Endothelial cell of umbilical vein (primary cell): ENCODE data around the gene TM7SF2. TPM values are rescaled to one million over a fixed set of nuclear protein-coding genes. Genes with fewer than 3 reads are reported as not detected.

Experiments
- BruUV-seq: library from RNA; stranded (reverse); fragments of 400-500 nt; replicated peaks from 2 replicates; lab custom pipeline; 2021; lab: Mats Ljungman, UMichigan
- CTCF ChIA-PET: fragments of 300-600, 350-600 bp; sonication (Branson Sonifier 250); formaldehyde crosslinking; loops from one replicate; lab custom pipeline; 2021; ENCODE audit warnings: antibody characterized with exemption, inconsistent platforms; lab: Charles Lee
- POLR2A ChIA-PET: fragments of 300-600, 350-600 bp; sonication (Branson Sonifier 250); formaldehyde crosslinking; loops from one replicate; lab custom pipeline; 2021; ENCODE audit warnings: antibody characterized with exemption, inconsistent platforms; lab: Charles Lee
- DNase-seq: peaks from one replicate; pipeline ENCODE4 v3.0.0-alpha.2; 2011; ENCODE audit warnings: low read depth, low spot score
- FAIRE-seq: peaks from 2 replicates; lab custom pipeline; 2011; peaks lifted over from hg19 to GRCh38; lab: Jason Lieb, UNC
- H2AFZ ChIP-seq: 2 replicates; pipeline ENCODE4 v1.6.0; 2012; ENCODE audit warnings: low read depth, low read length, control low read depth, inconsistent platforms
- H3K27ac ChIP-seq: 2 replicates; pipeline ENCODE4 v1.5.1; 2011; ENCODE audit warnings: low read depth, mild to moderate bottlenecking, control low read depth, low read length, moderate library complexity; ENCODE audit not compliant: insufficient read depth
- H3K27me3 ChIP-seq, 2 experiments: 2 replicates each; pipeline versions ENCODE4 v1.6.0 to v1.6.1; 2011; ENCODE audit warnings: low read length in 2 of 2, mixed read lengths in 1 of 2; ENCODE audit not compliant: control insufficient read depth in 2 of 2, insufficient read depth in 2 of 2
- H3K36me3 ChIP-seq, 2 experiments: 2 replicates in 1 of 2; 3 replicates in 1 of 2; pipeline ENCODE4 v1.5.1; 2011; ENCODE audit warnings: low read length in 2 of 2, mild to moderate bottlenecking in 1 of 2, moderate library complexity in 1 of 2; ENCODE audit not compliant: control insufficient read depth in 2 of 2, insufficient read depth in 2 of 2; ENCODE audit errors: extremely low read depth in 1 of 2
- H3K4me1 ChIP-seq: 3 replicates; pipeline ENCODE4 v1.5.1; 2011; ENCODE audit warnings: mild to moderate bottlenecking, low read length; ENCODE audit not compliant: control insufficient read depth, insufficient read depth; ENCODE audit errors: extremely low read depth
- H3K4me2 ChIP-seq: 2 replicates; pipeline ENCODE4 v1.6.1; 2011; ENCODE audit warnings: low read length, control low read depth, mixed read lengths; ENCODE audit not compliant: insufficient read depth
- H3K4me3 ChIP-seq, 3 experiments: fragments of 200-600 bp in 1 of 3; sonication (generic), shearing (Covaris generic) in 1 of 3; replicated peaks in 1 of 3; 2 replicates each; pipeline ENCODE4 v1.5.1; 2011 to 2016; ENCODE audit warnings: control low read depth in 3 of 3, low read length in 3 of 3, mild to moderate bottlenecking in 2 of 3, inconsistent platforms in 1 of 3, low read depth in 1 of 3, moderate library complexity in 1 of 3; ENCODE audit not compliant: insufficient read depth in 1 of 3
- H3K79me2 ChIP-seq: 2 replicates; pipeline ENCODE4 v1.6.0; 2012; ENCODE audit warnings: low read length, inconsistent platforms; ENCODE audit not compliant: control insufficient read depth, insufficient read depth
- H3K9ac ChIP-seq: replicated peaks from 2 replicates; pipeline ENCODE3; 2011; ENCODE audit warnings: low read length, control low read depth; ENCODE audit not compliant: insufficient read depth; ENCODE audit errors: extremely low read depth
- H3K9me1 ChIP-seq: replicated peaks from 3 replicates; pipeline ENCODE4 v1.6.0; 2011; ENCODE audit warnings: mild to moderate bottlenecking, low read length; ENCODE audit not compliant: control insufficient read depth, insufficient read depth; ENCODE audit errors: extremely low read depth
- H3K9me3 ChIP-seq: replicated peaks from 2 replicates; pipeline ENCODE4 v1.5.1; 2012; ENCODE audit warnings: low read length, inconsistent platforms; ENCODE audit not compliant: control insufficient read depth, insufficient read depth
- H4K20me1 ChIP-seq: replicated peaks from 2 replicates; pipeline ENCODE3; 2011; ENCODE audit warnings: mild to moderate bottlenecking, low read length; ENCODE audit not compliant: control insufficient read depth, insufficient read depth; ENCODE audit errors: extremely low read depth
- CTCF ChIP-seq, 2 donors: IDR thresholded peaks; 1 replicate in 1 of 2; 2 replicates in 1 of 2; pipeline ENCODE4 v1.5.1; 2011; ENCODE audit warnings: low read length in 2 of 2, mild to moderate bottlenecking in 2 of 2, moderate library complexity in 2 of 2, control low read depth in 1 of 2, inconsistent platforms in 1 of 2, low read depth in 1 of 2; ENCODE audit not compliant: insufficient read depth in 1 of 2; ENCODE audit errors: extremely low read depth in 1 of 2
- EZH2 ChIP-seq: IDR thresholded peaks from 2 replicates; pipeline ENCODE4 v1.6.1; 2012; ENCODE audit warnings: borderline replicate concordance, low read depth, mild to moderate bottlenecking, moderate library complexity, low read length, inconsistent platforms; ENCODE audit not compliant: severe bottlenecking
- FOS ChIP-seq: IDR thresholded peaks from 2 replicates; pipeline ENCODE4 v1.6.1; 2011; ENCODE audit warnings: mild to moderate bottlenecking, low read length, moderate library complexity, borderline replicate concordance; ENCODE audit not compliant: insufficient read depth
- GATA2 ChIP-seq: IDR thresholded peaks from 2 replicates; pipeline ENCODE4 v1.7.0; 2011; ENCODE audit warnings: low read depth, mild to moderate bottlenecking, moderate library complexity, mixed read lengths, low read length; ENCODE audit not compliant: insufficient read length, insufficient read depth
- JUN ChIP-seq: IDR thresholded peaks from 2 replicates; pipeline ENCODE4 v1.6.1; 2011; ENCODE audit warnings: borderline replicate concordance, low read depth; ENCODE audit not compliant: insufficient read length, insufficient read depth
- MAX ChIP-seq: IDR thresholded peaks from 2 replicates; pipeline ENCODE4 v1.6.1; 2011; ENCODE audit not compliant: insufficient read depth, insufficient read length
- MYC ChIP-seq: IDR thresholded peaks from one replicate; pipeline ENCODE4 v1.6.1; 2011; ENCODE audit warnings: mild to moderate bottlenecking, low read depth, low read length
- POLR2A ChIP-seq: IDR thresholded peaks from 2 replicates; pipeline ENCODE4 v1.6.1; 2012; ENCODE audit warnings: low read depth, mild to moderate bottlenecking, control low read depth, low read length
- POLR2AphosphoS5 ChIP-seq: IDR thresholded peaks from 2 replicates; pipeline ENCODE4 v1.6.1; 2012; ENCODE audit warnings: low read depth, mild to moderate bottlenecking, control low read depth, low read length, moderate library complexity; ENCODE audit not compliant: insufficient read depth
- dilution Hi-C: fragments of 300-500 bp; cut with MboI; formaldehyde crosslinking; loops from one replicate; pipeline ENCODE4 v1.15.0; 2019; ENCODE audit warnings: low sequenced_read_pairs; ENCODE audit not compliant: extremely low pct_ligation_motif_present
- intact Hi-C: fragments of 100-400 bp; cut with micrococcal nuclease; formaldehyde crosslinking; loops from one replicate; pipeline ENCODE4 v1.10.0; 2022
- polyA plus RNA-seq, 4 experiments: library from polyadenylated mRNA; depleted of rRNA in 3 of 4; stranded (reverse) in 3 of 4; unstranded in 1 of 4; fragments of >200 nt; gene quantifications; 2 replicates each; pipeline versions ENCODE4 v1.2.1 to v1.2.3, GENCODE V29; 2011 to 2012; ENCODE audit warnings: missing spikeins in 1 of 4
- total RNA-seq: library from RNA; stranded (reverse); gene quantifications from 2 replicates; pipeline ENCODE4 v1.2.3, GENCODE V29; 2021

The TM7SF2 gene
- total and polyA plus RNA-seq, 2 donors (not counting 3 experiments of a cell fraction or from before 2014, with no cell fraction given): 11.6 to 47.1 TPM

- FAIRE-seq (no peak), DNase-seq (no peak)
- ChIA-PET POLR2A (no interaction called here), CTCF (interaction anchor here (1.1 to 2.0 kb wide), 3 partner anchors 14 to 198 kb away, joined by 3 to 7 read pairs (median 4); partner anchors contain the start of gene ZNHIT2)
- Histone ChIP-seq H3K27ac (no peak overlapping the region), H3K79me2 (peaks cover 14% of the 10 kb centered on the region), H4K20me1 (no peaks in the 10 kb centered on the region), H2AFZ (no peak overlapping the region), H3K9me1 (no peaks in the 10 kb centered on the region), H3K4me3 (no peak overlapping the region), H3K9ac (no peak overlapping the region), H3K27me3 (no peaks in the 10 kb centered on the region), H3K4me1 (peaks cover 12% of the 10 kb centered on the region), H3K4me2 (no peak overlapping the region), H3K36me3 (peaks cover 7 to 44% of the 10 kb centered on the region in 2 experiments), H3K9me3 (no peaks in the 10 kb centered on the region)
- dilution Hi-C loops (no loop called here), intact Hi-C loops (no loop called here)
- TF ChIP-seq JUN (no peak), CTCF (IDR thresholded peaks at IDR 0.05; ENCODE audit: extremely low read depth in 1 of 2, insufficient read depth in 1 of 2, low read depth in 1 of 2, low read length in 2 of 2) (no peak), POLR2A (no peak), EZH2 (no peak), MAX (no peak), MYC (no peak), GATA2 (no peak), POLR2AphosphoS5 (no peak), FOS (no peak)
- no TSS peak for BruUV-seq
Measured at GRCh38 chr11:65131895-65132237, 20.2 kb downstream of the TM7SF2 start.
